Neutrophil (primary cell): ENCODE results near the gene FURIN.
A peak's percentile ranks its signal among the peaks of the same experiment; 100 is the strongest.

ENCODE experiments used
- H3K27ac ChIP-seq: fragments of 200-600 bp; sonication (generic); 2 replicates; pipeline ENCODE4 v1.5.1; 2016; ENCODE audit warnings: mild to moderate bottlenecking, moderate library complexity
- H3K27me3 ChIP-seq: fragments of 200-600 bp; sonication (generic); 2 replicates; pipeline ENCODE4 v1.6.0; 2016; ENCODE audit warnings: mild to moderate bottlenecking
- H3K36me3 ChIP-seq: fragments of 200-600 bp; sonication (generic); 2 replicates; pipeline ENCODE4 v1.5.1; 2017
- H3K4me1 ChIP-seq, 2 experiments: fragments of 200-600 bp in 1 of 2; sonication (generic) in 1 of 2; 1 replicate in 1 of 2; 2 replicates in 1 of 2; pipeline versions ENCODE4 v1.5.1 to v1.6.1; 2013 to 2016; ENCODE audit warnings: low read depth in 1 of 2, low read length in 1 of 2, mild to moderate bottlenecking in 1 of 2, moderate library complexity in 1 of 2; ENCODE audit not compliant: control insufficient read depth in 1 of 2, insufficient read depth in 1 of 2
- H3K4me3 ChIP-seq, 2 experiments: fragments of 200-600 bp in 1 of 2; sonication (generic) in 1 of 2; 1 replicate in 1 of 2; 2 replicates in 1 of 2; pipeline ENCODE4 v1.5.1; 2013 to 2016; ENCODE audit warnings: low read depth in 1 of 2, low read length in 1 of 2, mild to moderate bottlenecking in 1 of 2, moderate library complexity in 1 of 2
- H3K9me3 ChIP-seq: fragments of 200-600 bp; sonication (generic); 2 replicates; pipeline ENCODE4 v1.5.1; 2016
- TF ChIP-seq, protein P1 (sequence below): fragments of 200-600 bp; sonication (generic); IDR thresholded peaks from 2 replicates; pipeline ENCODE4 v1.5.1; 2016; ENCODE audit warnings: antibody characterized with exemption

The FURIN gene

DNA sequence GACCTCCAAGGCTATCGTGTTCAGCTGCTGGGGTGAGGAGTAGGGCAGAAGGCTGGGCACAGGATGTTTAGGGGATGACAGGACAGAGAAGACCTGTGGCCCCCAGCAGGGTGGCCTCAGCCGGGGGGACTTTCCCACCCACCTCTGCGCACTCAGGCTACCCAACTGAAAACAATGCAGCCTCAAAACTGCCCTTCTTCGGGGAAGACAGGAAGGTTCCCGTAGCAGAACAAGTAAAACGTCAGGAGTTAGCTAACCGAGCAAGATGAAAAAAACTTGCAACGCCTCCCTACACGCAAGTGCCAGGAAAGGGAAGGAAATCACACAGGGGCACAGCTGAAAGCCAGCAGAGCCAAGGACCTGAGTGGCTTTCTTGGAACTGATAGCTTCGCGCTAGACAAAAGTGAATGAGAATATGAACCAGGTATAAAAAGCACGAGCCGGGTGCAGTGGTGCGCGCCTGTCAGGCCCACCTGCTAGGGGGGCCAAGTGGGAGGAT, 38.4 kb upstream of the FURIN start:
- Histone ChIP-seq H3K4me1 (peaks cover 37 to 45% of the 10 kb centered on the region in 2 experiments), H3K9me3 (no peaks in the 10 kb centered on the region), H3K27me3 (no peaks in the 10 kb centered on the region), H3K4me3 (peak overlapping the region; percentile 52 to 56), H3K36me3 (no peaks in the 10 kb centered on the region), H3K27ac (peak overlapping the region; percentile 94)
- TF ChIP-seq, protein P1, sequence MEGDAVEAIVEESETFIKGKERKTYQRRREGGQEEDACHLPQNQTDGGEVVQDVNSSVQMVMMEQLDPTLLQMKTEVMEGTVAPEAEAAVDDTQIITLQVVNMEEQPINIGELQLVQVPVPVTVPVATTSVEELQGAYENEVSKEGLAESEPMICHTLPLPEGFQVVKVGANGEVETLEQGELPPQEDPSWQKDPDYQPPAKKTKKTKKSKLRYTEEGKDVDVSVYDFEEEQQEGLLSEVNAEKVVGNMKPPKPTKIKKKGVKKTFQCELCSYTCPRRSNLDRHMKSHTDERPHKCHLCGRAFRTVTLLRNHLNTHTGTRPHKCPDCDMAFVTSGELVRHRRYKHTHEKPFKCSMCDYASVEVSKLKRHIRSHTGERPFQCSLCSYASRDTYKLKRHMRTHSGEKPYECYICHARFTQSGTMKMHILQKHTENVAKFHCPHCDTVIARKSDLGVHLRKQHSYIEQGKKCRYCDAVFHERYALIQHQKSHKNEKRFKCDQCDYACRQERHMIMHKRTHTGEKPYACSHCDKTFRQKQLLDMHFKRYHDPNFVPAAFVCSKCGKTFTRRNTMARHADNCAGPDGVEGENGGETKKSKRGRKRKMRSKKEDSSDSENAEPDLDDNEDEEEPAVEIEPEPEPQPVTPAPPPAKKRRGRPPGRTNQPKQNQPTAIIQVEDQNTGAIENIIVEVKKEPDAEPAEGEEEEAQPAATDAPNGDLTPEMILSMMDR = no peak

DNA sequence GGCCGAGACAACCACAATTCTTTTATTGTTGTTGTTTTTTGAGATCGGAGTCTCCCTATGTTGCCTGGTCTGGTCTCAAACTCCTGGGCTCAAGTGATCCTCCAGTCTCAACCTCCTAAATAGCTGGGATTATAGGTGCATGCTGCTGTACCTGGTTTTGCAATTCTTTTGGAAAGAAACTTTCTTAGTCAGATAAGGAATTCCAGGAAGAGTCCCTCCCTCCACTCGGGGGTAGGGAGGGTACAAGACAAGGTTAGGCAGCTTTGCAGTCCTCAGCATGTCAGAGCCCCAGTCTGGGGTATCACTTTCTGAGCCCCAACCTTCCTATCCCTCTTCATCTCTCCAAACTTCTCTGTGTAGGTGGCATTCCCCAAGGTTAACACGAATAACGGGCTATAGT, 33.8 kb upstream of the FURIN start:
- Histone ChIP-seq H3K27me3 (no peaks in the 10 kb centered on the region), H3K27ac (no peak overlapping the region), H3K4me3 (no peak overlapping the region), H3K9me3 (no peaks in the 10 kb centered on the region), H3K36me3 (no peaks in the 10 kb centered on the region), H3K4me1 (peaks cover 44 to 49% of the 10 kb centered on the region in 2 experiments)
- TF ChIP-seq, protein P1 = no peak

DNA sequence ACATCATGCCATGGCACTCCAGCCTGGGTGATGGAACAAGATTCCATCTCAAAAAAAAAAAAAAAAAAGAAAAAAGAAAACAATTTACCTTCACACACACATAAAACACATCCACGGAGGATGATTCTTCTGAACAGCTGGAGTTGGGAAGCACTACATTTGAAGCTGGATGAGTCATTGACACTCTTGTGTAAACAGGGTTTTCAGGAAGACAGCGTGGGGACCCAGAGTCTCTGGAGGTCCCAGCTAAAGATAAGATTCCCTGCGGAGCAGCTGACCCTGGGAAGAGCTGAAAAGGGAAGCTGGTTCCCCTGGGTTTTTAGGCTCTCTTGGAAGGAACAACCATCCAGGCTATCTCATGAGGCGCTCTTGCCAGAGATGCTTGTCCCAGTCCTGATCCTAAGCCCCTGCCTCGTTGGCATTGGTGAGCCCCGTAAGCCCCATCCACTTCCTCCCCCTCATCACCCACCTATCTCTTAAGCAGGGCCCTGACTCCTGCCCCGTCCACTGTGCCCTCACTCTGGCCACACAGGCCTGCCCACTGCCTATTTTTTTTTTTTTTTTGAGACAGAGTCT, 32.0 kb upstream of the FURIN start:
- Histone ChIP-seq H3K27me3 (no peaks in the 10 kb centered on the region), H3K36me3 (no peaks in the 10 kb centered on the region), H3K27ac (no peak overlapping the region), H3K4me1 (peaks cover 42 to 47% of the 10 kb centered on the region in 2 experiments), H3K4me3 (no peak overlapping the region), H3K9me3 (no peaks in the 10 kb centered on the region)
- TF ChIP-seq, protein P1 = no peak

DNA sequence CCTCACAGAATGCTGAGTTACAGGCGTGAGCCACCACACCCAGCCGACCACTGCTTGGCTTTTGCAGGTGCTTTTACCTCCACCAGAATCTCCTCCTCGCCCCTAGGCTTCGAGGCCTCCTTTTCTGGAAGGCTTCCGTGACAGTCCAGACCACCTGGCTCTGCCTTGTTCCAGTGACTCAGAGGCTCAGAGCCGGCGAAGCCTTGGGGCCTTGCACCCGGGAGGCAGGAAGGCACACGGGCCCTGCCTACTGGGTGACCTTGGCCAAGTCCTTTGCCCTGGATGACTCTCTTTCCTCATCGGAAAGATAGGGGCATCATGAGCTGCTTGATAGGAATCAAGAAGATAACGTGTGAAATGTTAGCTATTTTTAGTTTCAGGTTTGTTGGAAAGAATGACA, 31.3 kb upstream of the FURIN start:
- H3K9me3 ChIP-seq = no peaks in the 10 kb centered on the region
- H3K36me3 ChIP-seq = no peaks in the 10 kb centered on the region
- H3K4me3 ChIP-seq = no peak overlapping the region
- TF ChIP-seq, protein P1 = no peak
- no peak overlapping the region for H3K27ac ChIP-seq
- no peaks in the 10 kb centered on the region for H3K27me3 ChIP-seq
- H3K4me1 ChIP-seq = peaks cover 38 to 40% of the 10 kb centered on the region in 2 experiments

DNA sequence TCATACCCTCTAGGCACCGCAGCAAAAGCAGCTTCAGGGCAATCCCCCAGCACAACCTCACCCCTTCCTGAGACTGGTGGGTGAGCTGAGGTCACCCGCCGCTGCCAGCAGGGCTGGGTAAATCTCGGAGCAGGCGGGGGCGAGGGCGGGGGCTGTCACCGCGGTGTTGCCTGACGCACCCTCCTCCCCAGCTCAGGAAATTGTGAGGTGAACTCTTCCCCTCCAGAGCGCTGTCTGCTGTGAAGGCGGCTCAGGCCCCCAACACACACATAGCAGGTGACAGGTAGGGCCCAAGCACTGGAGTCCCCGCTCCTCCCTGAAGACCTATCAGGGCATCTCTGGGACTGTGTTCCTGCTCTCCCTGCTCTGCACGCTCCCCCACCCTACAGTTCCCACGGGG, 30.2 kb upstream of the FURIN start:
- Histone ChIP-seq H3K27me3 (no peaks in the 10 kb centered on the region), H3K9me3 (no peaks in the 10 kb centered on the region), H3K27ac (no peak overlapping the region), H3K36me3 (no peaks in the 10 kb centered on the region), H3K4me3 (no peak overlapping the region), H3K4me1 (peaks cover 33 to 34% of the 10 kb centered on the region in 2 experiments)
- TF ChIP-seq, protein P1 = no peak
